Measurements from ENCODE around the gene LAD1.

DNA sequence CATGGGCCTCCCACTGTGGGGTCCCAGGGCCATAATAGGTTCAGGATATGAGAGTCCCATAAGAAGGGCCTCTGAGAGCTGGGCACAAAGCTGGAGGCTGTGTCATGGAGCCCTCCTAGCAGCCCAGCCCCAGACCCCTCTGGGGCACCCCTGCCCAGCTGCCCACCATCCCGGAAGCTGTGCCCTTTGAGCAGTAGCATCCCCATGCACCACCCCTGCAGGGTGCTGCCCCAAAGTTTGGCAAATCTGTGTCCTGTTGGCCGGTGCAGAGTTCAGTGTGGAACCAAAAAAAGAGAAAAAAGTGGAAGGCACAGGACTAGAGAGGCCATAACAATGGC is 39.3 kb downstream of the LAD1 start:
- TF ChIP-seq CTCF (IDR thresholded peaks at IDR 0.05) = no peak
- no peak for TF ChIP-seq EZH2 (IDR thresholded peaks at IDR 0.05; ENCODE audit: borderline replicate concordance, insufficient read depth, low read depth, low read length, poor library complexity, severe bottlenecking)

Data from B cell (primary cell).